HEK293T (cell line): ENCODE measurements around the gene PTPRE.

Experiments
- CTCF ChIA-PET: fragments of 350-600 bp; formaldehyde crosslinking; extraction: SDS; loops from one replicate; lab custom pipeline; 2021; ENCODE audit warnings: antibody characterized with exemption, inconsistent platforms; lab: Yijun Ruan, JAX
- POLR2A ChIA-PET: fragments of 350-600 bp; formaldehyde crosslinking; extraction: SDS; loops from one replicate; lab custom pipeline; 2020; ENCODE audit warnings: antibody characterized with exemption, inconsistent platforms; lab: Yijun Ruan, JAX
- DNase-seq: peaks from one replicate; pipeline ENCODE4 v3.0.0; 2012; ENCODE audit warnings: mixed read lengths; ENCODE audit errors: extremely low spot score
- ARNT ChIP-seq: fragments of 450-650 bp; IDR thresholded peaks from 2 replicates; pipeline ENCODE4 v1.6.1; 2017; ENCODE audit warnings: mild to moderate bottlenecking
- BHLHE40 ChIP-seq: fragments of 450-650 bp; IDR thresholded peaks from 2 replicates; pipeline ENCODE4 v1.6.1; 2016; ENCODE audit warnings: mild to moderate bottlenecking, moderate library complexity, borderline replicate concordance
- CTBP1 ChIP-seq: fragments of 450-650 bp; IDR thresholded peaks from 2 replicates; pipeline ENCODE4 v1.6.1; 2016; ENCODE audit warnings: borderline replicate concordance
- ELF4 ChIP-seq: fragments of 450-650 bp; IDR thresholded peaks from 2 replicates; pipeline ENCODE4 v1.6.1; 2017; ENCODE audit warnings: antibody characterized with exemption
- FOXA1 ChIP-seq: fragments of 450-650 bp; IDR thresholded peaks from 2 replicates; pipeline ENCODE4 v1.6.1; 2016; ENCODE audit warnings: mild to moderate bottlenecking
- FOXK2 ChIP-seq: fragments of 450-650 bp; IDR thresholded peaks from 2 replicates; pipeline ENCODE4 v1.6.1; 2016; ENCODE audit warnings: mild to moderate bottlenecking
- FOXM1 ChIP-seq: fragments of 450-650 bp; IDR thresholded peaks from 2 replicates; pipeline ENCODE4 v1.6.1; 2017; ENCODE audit warnings: mild to moderate bottlenecking, borderline replicate concordance
- HDGF ChIP-seq: fragments of 450-650 bp; IDR thresholded peaks from 2 replicates; pipeline ENCODE4 v1.6.1; 2017; ENCODE audit warnings: antibody characterized with exemption, borderline replicate concordance
- L3MBTL2 ChIP-seq: fragments of 450-650 bp; conservative IDR thresholded peaks from 2 replicates; pipeline ENCODE4 v1.6.1; 2016; ENCODE audit warnings: mild to moderate bottlenecking
- LEF1 ChIP-seq: fragments of 450-650 bp; IDR thresholded peaks from 2 replicates; pipeline ENCODE4 v1.6.1; 2017; ENCODE audit warnings: mild to moderate bottlenecking, borderline replicate concordance
- NFRKB ChIP-seq: fragments of 450-650 bp; IDR thresholded peaks from 2 replicates; pipeline ENCODE4 v1.6.1; 2016; ENCODE audit warnings: mild to moderate bottlenecking, moderate library complexity
- PKNOX1 ChIP-seq: fragments of 450-650 bp; IDR thresholded peaks from 2 replicates; pipeline ENCODE4 v1.6.1; 2016
- SP1 ChIP-seq: fragments of 450-650 bp; IDR thresholded peaks from 2 replicates; pipeline ENCODE4 v1.6.1; 2017
- SUZ12 ChIP-seq: fragments of 450-650 bp; IDR thresholded peaks from 2 replicates; pipeline ENCODE4 v1.6.1; 2016; ENCODE audit warnings: mild to moderate bottlenecking
- TARDBP ChIP-seq: fragments of 450-650 bp; IDR thresholded peaks from 2 replicates; pipeline ENCODE4 v1.6.1; 2016
- ZNF384 ChIP-seq: fragments of 450-650 bp; IDR thresholded peaks from 2 replicates; pipeline ENCODE4 v1.6.1; 2016

PTPRE gene

GRCh38 chr10:128095027-128095752 lies 188.3 kb downstream of the PTPRE start:
- ChIA-PET CTCF (interaction anchor here (0.6 kb wide), 1 partner anchor 17 kb away, joined by 3 read pairs; no protein-coding TSS in a partner anchor), POLR2A (no interaction called here)
- DNase-seq = no peak
- TF ChIP-seq CTBP1 = no peak
- TF ChIP-seq BHLHE40 = no peak
- no peak for TF ChIP-seq LEF1
- TF ChIP-seq ZNF384 = no peak
- no peak for TF ChIP-seq HDGF
- no peak for TF ChIP-seq PKNOX1
- TF ChIP-seq SUZ12 = no peak
- no peak for TF ChIP-seq TARDBP
- no peak for TF ChIP-seq FOXA1
- no peak for TF ChIP-seq L3MBTL2
- no peak for TF ChIP-seq ARNT
- TF ChIP-seq SP1 = no peak
- no peak for TF ChIP-seq FOXM1
- TF ChIP-seq NFRKB = no peak
- no peak for TF ChIP-seq FOXK2
- no peak for TF ChIP-seq ELF4

- CTCF ChIA-PET = no interaction called here
- no peak for DNase-seq
- no peak for TF ChIP-seq HDGF
- TF ChIP-seq SUZ12 = no peak
- no peak for TF ChIP-seq PKNOX1
- TF ChIP-seq L3MBTL2 = no peak
- no peak for TF ChIP-seq FOXA1
- no peak for TF ChIP-seq CTBP1
- no peak for TF ChIP-seq ELF4
- TF ChIP-seq SP1 = no peak
- no peak for TF ChIP-seq FOXM1
- TF ChIP-seq FOXK2 = no peak
- TF ChIP-seq ARNT = no peak
- TF ChIP-seq BHLHE40 = no peak
- no peak for TF ChIP-seq LEF1
- TF ChIP-seq NFRKB = no peak
- TF ChIP-seq TARDBP = no peak
- POLR2A ChIA-PET = no interaction called here
Observed at GRCh38 chr10:128095753-128096469, 189.0 kb downstream of the PTPRE start.

- no peak for DNase-seq
- TF ChIP-seq LEF1 (no peak), PKNOX1 (no peak), ARNT (no peak), NFRKB (no peak), SP1 (no peak), HDGF (no peak), L3MBTL2 (no peak), FOXM1 (no peak)
- ChIA-PET CTCF (no interaction called here), POLR2A (no interaction called here)
Observed at GRCh38 chr10:128096486-128097199, 189.7 kb downstream of the PTPRE start.

GRCh38 chr10:128097783-128098182 lies 190.9 kb downstream of the PTPRE start:
- POLR2A ChIA-PET = no interaction called here
- TF ChIP-seq FOXK2 = no peak
- TF ChIP-seq SP1 = no peak
- no peak for TF ChIP-seq PKNOX1
- no peak for TF ChIP-seq TARDBP
- TF ChIP-seq NFRKB = no peak
- TF ChIP-seq FOXA1 = no peak
- TF ChIP-seq ELF4 = no peak
- TF ChIP-seq ARNT = no peak
- TF ChIP-seq L3MBTL2 = no peak
- no peak for TF ChIP-seq ZNF384
- no peak for TF ChIP-seq BHLHE40
- TF ChIP-seq HDGF = no peak
- no peak for TF ChIP-seq CTBP1
- TF ChIP-seq FOXM1 = no peak
- TF ChIP-seq SUZ12 = no peak
- no peak for TF ChIP-seq LEF1
- no peak for DNase-seq
- CTCF ChIA-PET = no interaction called here

- ChIA-PET CTCF (no interaction called here), POLR2A (no interaction called here)
- no peak for DNase-seq
- TF ChIP-seq ARNT (no peak), SUZ12 (no peak), FOXM1 (no peak), ELF4 (no peak), SP1 (no peak), PKNOX1 (no peak), NFRKB (no peak), BHLHE40 (no peak), ZNF384 (no peak), FOXK2 (no peak), TARDBP (no peak), L3MBTL2 (no peak), LEF1 (no peak), CTBP1 (no peak), HDGF (no peak), FOXA1 (no peak)
Observed at GRCh38 chr10:128098631-128099030, 191.7 kb downstream of the PTPRE start.
